ENCODE measurements around the gene EPS15. TPM values are rescaled to one million over a fixed set of nuclear protein-coding genes. Genes with fewer than 3 reads are reported as not detected.

The EPS15 gene
- total and polyA plus RNA-seq, 2 of the 8 experiments (the other 6 are each of a cell fraction or from before 2014, with no cell fraction given) = 15.9 to 57.2 TPM

- H2BK5ac ChIP-seq (ENCODE audit: low read depth, low read length) = no peak overlapping the region
- H2BK12ac ChIP-seq (ENCODE audit: low read depth, low read length) = no peak overlapping the region
- no peak overlapping the region for H3K9ac ChIP-seq (replicated peaks in 1 of 4; ENCODE audit: extremely low read depth in 1 of 4, low read depth in 3 of 4, low read length in 3 of 4)
- H3K23ac ChIP-seq (ENCODE audit: insufficient read length) = no peak overlapping the region
- H3K9me3 ChIP-seq (ENCODE audit: insufficient read depth in 2 of 2, low read depth in 1 of 2, low read length in 1 of 2) = no peaks in the 10 kb centered on the region
- H3K27ac ChIP-seq (ENCODE audit: low read depth, low read length) = no peak overlapping the region
- no peak overlapping the region for H3K18ac ChIP-seq (ENCODE audit: extremely low read depth, low read length)
- no peaks in the 10 kb centered on the region for H4K20me1 ChIP-seq (replicated peaks in 1 of 2; ENCODE audit: control insufficient read depth in 1 of 2, insufficient read depth in 2 of 2, low read length in 2 of 2)
- H3K23me2 ChIP-seq (ENCODE audit: low read depth, low read length) = no peaks in the 10 kb centered on the region
- no peaks in the 10 kb centered on the region for H3K79me1 ChIP-seq (ENCODE audit: low read depth, low read length)
- H2BK15ac ChIP-seq (ENCODE audit: low read length) = no peak overlapping the region
- WGBS, 2 experiments (ENCODE audit: extremely low coverage in 1 of 2, insufficient coverage in 1 of 2, insufficient read length in 1 of 2, insufficient replicate concordance in 2 of 2, low coverage in 1 of 2, low lambda C conversion rate in 2 of 2, missing lambda C conversion rate in 1 of 2) = 86% methylated on average over 1 of the region's 1 CpG; no CpG with 5 or more reads in 1 of the 2 experiments
- no peak overlapping the region for H2AK5ac ChIP-seq (ENCODE audit: low read depth, low read length)
- no peaks in the 10 kb centered on the region for H3K36me3 ChIP-seq (ENCODE audit: control insufficient read depth in 2 of 4, insufficient read depth in 4 of 4, low read length in 3 of 4)
- no peak overlapping the region for H3K4me2 ChIP-seq (ENCODE audit: insufficient read depth in 1 of 2, low read depth in 2 of 2, low read length in 2 of 2)
- H3K4me1 ChIP-seq (replicated peaks in 1 of 4; ENCODE audit: control insufficient read depth in 3 of 4, insufficient read depth in 4 of 4, low read length in 3 of 4) = no peaks in the 10 kb centered on the region; a peak in 2 of 7 replicates
- no peak overlapping the region for H3K14ac ChIP-seq (ENCODE audit: insufficient read length)
- H4K8ac ChIP-seq (ENCODE audit: extremely low read depth, insufficient read depth, low read length) = no peak overlapping the region
- no peak overlapping the region for H2BK20ac ChIP-seq (ENCODE audit: low read length)
- no peak overlapping the region for H4K5ac ChIP-seq (ENCODE audit: insufficient read length, low read depth, low read length)
- no peaks in the 10 kb centered on the region for H3K27me3 ChIP-seq (replicated peaks in 1 of 4; ENCODE audit: control insufficient read depth in 3 of 4, extremely low read depth in 1 of 4, insufficient read depth in 3 of 4, low read length in 3 of 4)
- FAIRE-seq (no peak), DNase-seq (ENCODE audit: low read depth in 1 of 2, low spot score in 2 of 2) (no peak)
- H2BK120ac ChIP-seq (replicated peaks; ENCODE audit: low read depth, low read length) = no peak overlapping the region
- H3K79me2 ChIP-seq (ENCODE audit: control insufficient read depth in 1 of 2, insufficient read depth in 2 of 2, low read length in 2 of 2) = peaks cover 5 to 86% of the 10 kb centered on the region in 2 experiments; a peak in 3 of 4 replicates
- H3K4ac ChIP-seq (replicated peaks; ENCODE audit: insufficient read length, low read depth, low read length) = no peak overlapping the region
- no peak overlapping the region for H4K91ac ChIP-seq (replicated peaks; ENCODE audit: insufficient read length, low read length)
- no peak overlapping the region for H2AFZ ChIP-seq (ENCODE audit: low read length)
- POLR2A ChIA-PET (ENCODE audit: partially characterized antibody) = interaction anchor here (0.6 kb wide), 1 partner anchor 295 kb away, joined by 3 read pairs; no protein-coding TSS in a partner anchor
- no peak overlapping the region for H3K56ac ChIP-seq (replicated peaks; ENCODE audit: insufficient read length, low read depth, low read length)
- CTCF ChIA-PET (ENCODE audit: partially characterized antibody) = interaction anchor here (1.4 to 1.6 kb wide), 2 partner anchors 22 to 157 kb away, joined by 3 to 4 read pairs; no protein-coding TSS in a partner anchor
- no peak overlapping the region for H3K4me3 ChIP-seq (ENCODE audit: extremely low read depth in 1 of 4, insufficient read depth in 2 of 4, low read depth in 3 of 4, low read length in 4 of 4)
- TF ChIP-seq PHF8 (conservative IDR thresholded peaks at IDR 0.05; ENCODE audit: low read depth, low read length) (no peak), HDAC6 (IDR thresholded peaks at IDR 0.05; ENCODE audit: low read depth, low read length) (no peak), SIRT6 (IDR thresholded peaks at IDR 0.05; ENCODE audit: low read length) (no peak), RFX5 (IDR thresholded peaks at IDR 0.05; ENCODE audit: borderline replicate concordance, low read depth, low read length) (no peak), KDM1A (IDR thresholded peaks at IDR 0.05; ENCODE audit: borderline replicate concordance, low read length) (no peak), BRCA1 (IDR thresholded peaks at IDR 0.05; ENCODE audit: low read depth, low read length) (no peak), JUND (IDR thresholded peaks at IDR 0.05; ENCODE audit: low read length) (no peak), SRF (IDR thresholded peaks at IDR 0.05; ENCODE audit: low read depth, low read length) (no peak), POLR2A (IDR thresholded peaks at IDR 0.05; ENCODE audit: control extremely low read depth in 1 of 2, low read depth in 2 of 2, low read length in 2 of 2) (no peak), SIX5 (IDR thresholded peaks at IDR 0.05; ENCODE audit: low read depth, low read length) (no peak), JUN (IDR thresholded peaks at IDR 0.05; ENCODE audit: low read depth, low read length) (no peak), CBX5 (IDR thresholded peaks at IDR 0.05; ENCODE audit: low read depth, low read length) (no peak), SAP30 (IDR thresholded peaks at IDR 0.05; ENCODE audit: insufficient read depth, insufficient replicate concordance, low read length) (no peak), NRF1 (IDR thresholded peaks at IDR 0.05; ENCODE audit: low read depth, low read length) (no peak), SUZ12 (IDR thresholded peaks at IDR 0.05; ENCODE audit: low read length) (no peak), ZNF274 (IDR thresholded peaks at IDR 0.05; ENCODE audit: borderline replicate concordance, extremely low read depth, low read length) (no peak)
These were observed 6.5 kb downstream of the EPS15 start for GRCh38 chr1:51512606-51513005.

Measured in H1 (cell line).